H1 (cell line): ENCODE measurements around the gene FBH1. TPM values are rescaled to one million over a fixed set of nuclear protein-coding genes. Genes with fewer than 3 reads are reported as not detected.

ENCODE experiments used
- CTCF ChIA-PET: fragments of 300-600 bp; sonication (Branson Sonifier 250); formaldehyde crosslinking; loops from one replicate; lab custom pipeline; 2021; ENCODE audit not compliant: partially characterized antibody; lab: Charles Lee
- POLR2A ChIA-PET: fragments of 300-600 bp; sonication (Branson Sonifier 250); formaldehyde crosslinking; loops from one replicate; lab custom pipeline; 2021; ENCODE audit warnings: inconsistent platforms; ENCODE audit not compliant: partially characterized antibody; lab: Charles Lee
- DNase-seq, 2 experiments: peaks; one replicate each; pipeline versions ENCODE4 v3.0.0 to v3.0.0-alpha.2; 2010 to 2022; ENCODE audit warnings: low spot score in 2 of 2, low read depth in 1 of 2, mixed read lengths in 1 of 2
- FAIRE-seq: peaks from 2 replicates; lab custom pipeline; 2011; peaks lifted over from hg19 to GRCh38; lab: Jason Lieb, UNC
- H2AFZ ChIP-seq: 2 replicates; pipeline ENCODE4 v1.8.1; 2012; ENCODE audit warnings: low read length, inconsistent platforms
- H2AK5ac ChIP-seq: 2 replicates; pipeline ENCODE4 v1.6.1; 2013; ENCODE audit warnings: low read depth, low read length
- H2BK120ac ChIP-seq: replicated peaks from 2 replicates; pipeline ENCODE3; 2013; ENCODE audit warnings: low read depth, low read length, inconsistent platforms
- H2BK12ac ChIP-seq: 2 replicates; pipeline ENCODE4 v1.6.1; 2013; ENCODE audit warnings: low read depth, low read length
- H2BK15ac ChIP-seq: 2 replicates; pipeline ENCODE4 v1.6.1; 2013; ENCODE audit warnings: low read length
- H2BK20ac ChIP-seq: 2 replicates; pipeline ENCODE4 v1.6.1; 2013; ENCODE audit warnings: low read length
- H2BK5ac ChIP-seq: 2 replicates; pipeline ENCODE4 v1.6.1; 2013; ENCODE audit warnings: low read depth, low read length
- H3K14ac ChIP-seq: 2 replicates; pipeline ENCODE4 v1.6.1; 2013; ENCODE audit warnings: inconsistent platforms; ENCODE audit not compliant: insufficient read length
- H3K18ac ChIP-seq: 2 replicates; pipeline ENCODE4 v1.6.1; 2013; ENCODE audit warnings: low read length; ENCODE audit errors: extremely low read depth
- H3K23ac ChIP-seq: 2 replicates; pipeline ENCODE4 v1.6.1; 2013; ENCODE audit warnings: inconsistent platforms; ENCODE audit not compliant: insufficient read length
- H3K23me2 ChIP-seq: 2 replicates; pipeline ENCODE4 v1.6.1; 2013; ENCODE audit warnings: low read depth, low read length
- H3K27ac ChIP-seq: 2 replicates; pipeline ENCODE4 v1.6.1; 2011; ENCODE audit warnings: low read depth, low read length, inconsistent platforms
- H3K27me3 ChIP-seq, 4 experiments: replicated peaks in 1 of 4; 1 replicate in 1 of 4; 2 replicates in 3 of 4; pipeline versions ENCODE4 v1.6.1 to v1.8.1; 2011 to 2013; ENCODE audit warnings: low read length in 3 of 4, mild to moderate bottlenecking in 3 of 4, inconsistent platforms in 2 of 4, mixed read lengths in 2 of 4, moderate library complexity in 1 of 4; ENCODE audit not compliant: control insufficient read depth in 3 of 4, insufficient read depth in 3 of 4; ENCODE audit errors: extremely low read depth in 1 of 4
- H3K36me3 ChIP-seq, 4 experiments: 2 replicates each; pipeline versions ENCODE4 v1.6.1 to v1.8.1; 2011 to 2013; ENCODE audit warnings: mild to moderate bottlenecking in 4 of 4, low read length in 3 of 4, moderate library complexity in 2 of 4, control low read depth in 1 of 4, inconsistent platforms in 1 of 4; ENCODE audit not compliant: insufficient read depth in 4 of 4, control insufficient read depth in 2 of 4
- H3K4ac ChIP-seq: replicated peaks from 2 replicates; pipeline ENCODE3; 2013; ENCODE audit warnings: low read length, low read depth, mixed read lengths, inconsistent platforms; ENCODE audit not compliant: insufficient read length
- H3K4me1 ChIP-seq, 4 experiments: replicated peaks in 1 of 4; 1 replicate in 1 of 4; 2 replicates in 3 of 4; pipeline versions ENCODE4 v1.6.1 to v1.8.1; 2011 to 2013; ENCODE audit warnings: low read length in 3 of 4, inconsistent platforms in 2 of 4, mixed read lengths in 1 of 4; ENCODE audit not compliant: insufficient read depth in 4 of 4, control insufficient read depth in 3 of 4
- H3K4me2 ChIP-seq, 2 experiments: 2 replicates each; pipeline versions ENCODE4 v1.6.1 to v1.8.1; 2011 to 2013; ENCODE audit warnings: low read depth in 2 of 2, low read length in 2 of 2, control low read depth in 1 of 2, inconsistent platforms in 1 of 2, mild to moderate bottlenecking in 1 of 2; ENCODE audit not compliant: insufficient read depth in 1 of 2
- H3K4me3 ChIP-seq, 4 experiments: fragments of 200-600, 300-600 bp in 1 of 4; sonication (generic), shearing (Covaris generic), sonication (Bioruptor Twin) in 1 of 4; 2 replicates each; pipeline versions ENCODE4 v1.5.1 to v1.8.1; 2011 to 2016; ENCODE audit warnings: low read length in 4 of 4, low read depth in 3 of 4, control low read depth in 2 of 4, inconsistent platforms in 2 of 4, mild to moderate bottlenecking in 2 of 4, mixed read lengths in 1 of 4, moderate library complexity in 1 of 4; ENCODE audit not compliant: insufficient read depth in 2 of 4; ENCODE audit errors: extremely low read depth in 1 of 4
- H3K56ac ChIP-seq: replicated peaks from 2 replicates; pipeline ENCODE3; 2013; ENCODE audit warnings: low read depth, mild to moderate bottlenecking, mixed read lengths, low read length, inconsistent platforms; ENCODE audit not compliant: insufficient read length
- H3K79me1 ChIP-seq: 2 replicates; pipeline ENCODE4 v1.6.1; 2013; ENCODE audit warnings: low read depth, low read length, control low read depth
- H3K79me2 ChIP-seq, 2 experiments: 2 replicates each; pipeline versions ENCODE4 v1.6.1 to v1.8.1; 2012 to 2013; ENCODE audit warnings: low read length in 2 of 2, mild to moderate bottlenecking in 2 of 2, inconsistent platforms in 1 of 2; ENCODE audit not compliant: insufficient read depth in 2 of 2, control insufficient read depth in 1 of 2
- H3K9ac ChIP-seq, 4 experiments: replicated peaks in 1 of 4; 1 replicate in 1 of 4; 2 replicates in 3 of 4; pipeline versions ENCODE4 v1.6.1 to v1.8.1; 2011 to 2013; ENCODE audit warnings: low read depth in 3 of 4, low read length in 3 of 4, control low read depth in 2 of 4, mild to moderate bottlenecking in 2 of 4, moderate library complexity in 2 of 4, inconsistent platforms in 1 of 4; ENCODE audit errors: extremely low read depth in 1 of 4
- H3K9me3 ChIP-seq, 2 experiments: 2 replicates each; pipeline versions ENCODE4 v1.6.1 to v1.8.1; 2012 to 2013; ENCODE audit warnings: mild to moderate bottlenecking in 2 of 2, moderate library complexity in 2 of 2, control low read depth in 1 of 2, inconsistent platforms in 1 of 2, low read depth in 1 of 2, low read length in 1 of 2, mixed read lengths in 1 of 2; ENCODE audit not compliant: insufficient read depth in 2 of 2
- H4K20me1 ChIP-seq, 2 experiments: replicated peaks in 1 of 2; 2 replicates each; pipeline versions ENCODE3 to v1.8.1; 2011 to 2013; ENCODE audit warnings: inconsistent platforms in 2 of 2, low read length in 2 of 2, mild to moderate bottlenecking in 1 of 2; ENCODE audit not compliant: insufficient read depth in 2 of 2, control insufficient read depth in 1 of 2
- H4K5ac ChIP-seq: 2 replicates; pipeline ENCODE4 v1.6.1; 2013; ENCODE audit warnings: low read length, low read depth, mixed read lengths, inconsistent platforms; ENCODE audit not compliant: insufficient read length
- H4K8ac ChIP-seq: 2 replicates; pipeline ENCODE4 v1.8.0; 2013; ENCODE audit warnings: mild to moderate bottlenecking, moderate library complexity, low read length, inconsistent platforms; ENCODE audit not compliant: insufficient read depth; ENCODE audit errors: extremely low read depth
- H4K91ac ChIP-seq: replicated peaks from 2 replicates; pipeline ENCODE3; 2013; ENCODE audit warnings: low read length, mixed read lengths, inconsistent platforms; ENCODE audit not compliant: insufficient read length
- BACH1 ChIP-seq: IDR thresholded peaks from 2 replicates; pipeline ENCODE4 v1.6.1; 2012; ENCODE audit warnings: low read length, improper control_type of control experiment
- BCL11A ChIP-seq, 2 experiments: IDR thresholded peaks; one replicate each; pipeline ENCODE4 v1.6.1; 2011; ENCODE audit warnings: low read depth in 2 of 2, low read length in 2 of 2, mild to moderate bottlenecking in 2 of 2
- CHD2 ChIP-seq: IDR thresholded peaks from 2 replicates; pipeline ENCODE4 v1.6.1; 2012; ENCODE audit warnings: low read length, improper control_type of control experiment
- KDM5A ChIP-seq: fragments of 200-600 bp; IDR thresholded peaks from 2 replicates; pipeline ENCODE4 v1.7.1; 2012; ENCODE audit warnings: mild to moderate bottlenecking, low read length, inconsistent platforms, mixed read lengths
- POLR2AphosphoS5 ChIP-seq: IDR thresholded peaks from 2 replicates; pipeline ENCODE4 v1.6.1; 2011; ENCODE audit warnings: low read depth, low read length
- RFX5 ChIP-seq: IDR thresholded peaks from 2 replicates; pipeline ENCODE4 v1.6.1; 2011; ENCODE audit warnings: low read depth, low read length, improper control_type of control experiment, borderline replicate concordance
- SIN3A ChIP-seq, 2 experiments: IDR thresholded peaks in 1 of 2; conservative IDR thresholded peaks in 1 of 2; 2 replicates each; pipeline ENCODE4 v1.6.1; 2011 to 2012; ENCODE audit warnings: low read length in 2 of 2, improper control_type of control experiment in 1 of 2, low read depth in 1 of 2, mild to moderate bottlenecking in 1 of 2
- SIRT6 ChIP-seq: IDR thresholded peaks from one replicate; pipeline ENCODE4 v1.7.1; 2012; ENCODE audit warnings: low read length, inconsistent platforms
- TBP ChIP-seq: IDR thresholded peaks from 2 replicates; pipeline ENCODE4 v1.6.1; 2011; ENCODE audit warnings: low read depth, low read length, improper control_type of control experiment
- TCF12 ChIP-seq: IDR thresholded peaks from 2 replicates; pipeline ENCODE4 v1.6.1; 2011; ENCODE audit warnings: low read depth, mild to moderate bottlenecking, low read length
- WGBS, 2 experiments: shearing (Covaris generic) in 1 of 2; methylation state at CpG; one replicate each; pipeline versions ENCODE4 v1.1.6 to v1.1.7; 2013 to 2015; ENCODE audit warnings: low lambda C conversion rate in 2 of 2, mixed read lengths in 2 of 2, inconsistent platforms in 1 of 2, low coverage in 1 of 2, missing lambda C conversion rate in 1 of 2; ENCODE audit not compliant: insufficient replicate concordance in 2 of 2, insufficient coverage in 1 of 2, insufficient read length in 1 of 2; ENCODE audit errors: extremely low coverage in 1 of 2, missing lambda C conversion rate in 1 of 2; 5-methylcytosine and 5-hydroxymethylcytosine counted together
- polyA plus RNA-seq, 7 experiments: library from polyadenylated mRNA; depleted of rRNA in 3 of 7; stranded (reverse) in 5 of 7; unstranded in 2 of 7; fragments of >200 nt in 5 of 7; fragments of 200-250 nt in 2 of 7; gene quantifications; 1 replicate in 5 of 7; 2 replicates in 1 of 7; 4 replicates in 1 of 7; pipeline versions ENCODE4 v1.2.1 to v1.2.3, GENCODE V29; 2011 to 2013; ENCODE audit warnings: missing spikeins in 2 of 7, mixed read lengths in 2 of 7
- total RNA-seq: library from RNA; stranded (reverse); fragmentation: NEBNext Ultra II Directional; extraction: Animal tissue kit (Norgen Biotek cat#: 25700); gene quantifications from 2 replicates; pipeline ENCODE4 v1.2.1, GENCODE V29; 2021

FBH1 gene
- total and polyA plus RNA-seq, 2 of the 8 experiments (the other 6 are each of a cell fraction or from before 2014, with no cell fraction given), result 31.1 to 51.8 TPM

- Histone ChIP-seq H3K4me1 (no peaks in the 10 kb centered on the region), H3K56ac (no peak overlapping the region), H4K20me1 (peaks cover 2 to 4% of the 10 kb centered on the region in 2 experiments), H2AFZ (no peak overlapping the region), H3K4me2 (no peak overlapping the region), H2BK12ac (no peak overlapping the region), H3K4me3 (no peak overlapping the region), H3K23me2 (peaks cover 4% of the 10 kb centered on the region; the same call in 1 of the 2 replicates), H2BK120ac (no peak overlapping the region), H3K18ac (no peak overlapping the region), H2BK20ac (no peak overlapping the region), H4K5ac (no peak overlapping the region), H3K79me1 (no peaks in the 10 kb centered on the region), H2BK15ac (no peak overlapping the region), H3K27me3 (no peaks in the 10 kb centered on the region), H4K8ac (no peak overlapping the region), H3K79me2 (no peaks in the 10 kb centered on the region), H3K9ac (no peak overlapping the region), H2BK5ac (no peak overlapping the region), H3K4ac (no peak overlapping the region), H4K91ac (no peak overlapping the region), H3K14ac (no peak overlapping the region), H3K36me3 (peaks cover 44 to 85% (median 80%) of the 10 kb centered on the region in 4 experiments), H2AK5ac (no peak overlapping the region), H3K9me3 (no peaks in the 10 kb centered on the region), H3K23ac (no peak overlapping the region), H3K27ac (no peak overlapping the region)
- no peak for FAIRE-seq
- no peak for TF ChIP-seq SIN3A (conservative IDR thresholded peaks at IDR 0.05 in 1 of 2, IDR thresholded peaks at IDR 0.05 in 1 of 2; ENCODE audit: low read depth in 1 of 2, low read length in 2 of 2)
- TF ChIP-seq POLR2AphosphoS5, result no peak
- TF ChIP-seq SIRT6, result no peak
- TF ChIP-seq CHD2, result no peak
- no peak for TF ChIP-seq BCL11A (IDR thresholded peaks at IDR 0.05; ENCODE audit: low read depth in 2 of 2, low read length in 2 of 2)
- no peak for TF ChIP-seq BACH1
- no peak for TF ChIP-seq KDM5A
- TF ChIP-seq TCF12, result no peak
- TF ChIP-seq RFX5, result no peak
- TF ChIP-seq TBP, result no peak
- WGBS, 2 experiments, result 94% methylated on average over 7 of the region's 7 CpGs; no CpG with 5 or more reads in 1 of the 2 experiments
- POLR2A ChIA-PET, result no interaction called here
- CTCF ChIA-PET, result no interaction called here
- DNase-seq, result no peak
Measured at GRCh38 chr10:5919568-5919967, 29.5 kb downstream of the FBH1 start.
